Nephron (organoid): ENCODE results near the gene BAIAP2.

ENCODE experiments used
- H3K27ac Mint-ChIP-seq, 3 experiments: 2 replicates each; pipeline ENCODE4 v1.8.0; 2020; ENCODE audit warnings: mixed read lengths in 3 of 3, mild to moderate bottlenecking in 2 of 3, moderate library complexity in 1 of 3
- H3K27me3 Mint-ChIP-seq: 2 replicates; pipeline ENCODE4 v1.8.0; 2021; ENCODE audit warnings: low read depth, mild to moderate bottlenecking, moderate library complexity, mixed read lengths
- H3K36me3 Mint-ChIP-seq: 2 replicates; pipeline ENCODE4 v1.8.0; 2020; ENCODE audit warnings: low read depth, mixed read lengths
- H3K4me1 Mint-ChIP-seq: 2 replicates; pipeline ENCODE4 v1.8.0; 2020; ENCODE audit warnings: mixed read lengths
- H3K4me3 Mint-ChIP-seq, 3 experiments: 2 replicates each; pipeline ENCODE4 v1.8.0; 2020; ENCODE audit warnings: mild to moderate bottlenecking in 3 of 3, mixed read lengths in 3 of 3, moderate library complexity in 2 of 3
- H3K9me3 Mint-ChIP-seq: 2 replicates; pipeline ENCODE4 v1.8.0; 2020; ENCODE audit warnings: mixed read lengths
- TF ChIP-seq, protein P1 (sequence below), 3 experiments: fragments of 200-600 bp; sonication (generic); IDR thresholded peaks; one replicate each; pipeline ENCODE4 v1.5.0; 2021; ENCODE audit warnings: antibody characterized with exemption in 3 of 3; ENCODE audit not compliant: unreplicated experiment in 3 of 3

BAIAP2 gene

DNA sequence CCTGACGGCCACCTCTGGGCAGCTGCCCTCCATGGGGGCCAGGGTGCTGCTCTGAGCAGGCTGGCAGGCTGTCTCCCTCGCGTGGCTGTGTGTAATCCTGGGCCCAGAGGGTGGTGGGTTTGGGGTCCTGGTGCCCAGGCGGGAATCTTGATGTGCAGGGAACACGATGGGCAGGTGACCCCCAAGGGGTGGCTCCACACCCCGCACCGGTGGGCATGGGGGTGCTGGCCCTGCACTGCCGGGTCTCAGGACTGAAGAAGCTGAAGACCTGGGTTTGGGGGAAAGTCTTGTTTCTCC, 34.7 kb upstream of the BAIAP2 start:
- TF ChIP-seq, protein P1, sequence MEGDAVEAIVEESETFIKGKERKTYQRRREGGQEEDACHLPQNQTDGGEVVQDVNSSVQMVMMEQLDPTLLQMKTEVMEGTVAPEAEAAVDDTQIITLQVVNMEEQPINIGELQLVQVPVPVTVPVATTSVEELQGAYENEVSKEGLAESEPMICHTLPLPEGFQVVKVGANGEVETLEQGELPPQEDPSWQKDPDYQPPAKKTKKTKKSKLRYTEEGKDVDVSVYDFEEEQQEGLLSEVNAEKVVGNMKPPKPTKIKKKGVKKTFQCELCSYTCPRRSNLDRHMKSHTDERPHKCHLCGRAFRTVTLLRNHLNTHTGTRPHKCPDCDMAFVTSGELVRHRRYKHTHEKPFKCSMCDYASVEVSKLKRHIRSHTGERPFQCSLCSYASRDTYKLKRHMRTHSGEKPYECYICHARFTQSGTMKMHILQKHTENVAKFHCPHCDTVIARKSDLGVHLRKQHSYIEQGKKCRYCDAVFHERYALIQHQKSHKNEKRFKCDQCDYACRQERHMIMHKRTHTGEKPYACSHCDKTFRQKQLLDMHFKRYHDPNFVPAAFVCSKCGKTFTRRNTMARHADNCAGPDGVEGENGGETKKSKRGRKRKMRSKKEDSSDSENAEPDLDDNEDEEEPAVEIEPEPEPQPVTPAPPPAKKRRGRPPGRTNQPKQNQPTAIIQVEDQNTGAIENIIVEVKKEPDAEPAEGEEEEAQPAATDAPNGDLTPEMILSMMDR (IDR thresholded peaks at IDR 0.05; ENCODE audit: unreplicated experiment in 3 of 3): no peak
- Mint-ChIP-seq H3K4me3 (no peak overlapping the region), H3K27me3 (peaks cover 37% of the 10 kb centered on the region), H3K9me3 (peaks cover 5% of the 10 kb centered on the region), H3K4me1 (peaks cover 17% of the 10 kb centered on the region), H3K36me3 (peaks cover 11% of the 10 kb centered on the region), H3K27ac (no peak overlapping the region)

DNA sequence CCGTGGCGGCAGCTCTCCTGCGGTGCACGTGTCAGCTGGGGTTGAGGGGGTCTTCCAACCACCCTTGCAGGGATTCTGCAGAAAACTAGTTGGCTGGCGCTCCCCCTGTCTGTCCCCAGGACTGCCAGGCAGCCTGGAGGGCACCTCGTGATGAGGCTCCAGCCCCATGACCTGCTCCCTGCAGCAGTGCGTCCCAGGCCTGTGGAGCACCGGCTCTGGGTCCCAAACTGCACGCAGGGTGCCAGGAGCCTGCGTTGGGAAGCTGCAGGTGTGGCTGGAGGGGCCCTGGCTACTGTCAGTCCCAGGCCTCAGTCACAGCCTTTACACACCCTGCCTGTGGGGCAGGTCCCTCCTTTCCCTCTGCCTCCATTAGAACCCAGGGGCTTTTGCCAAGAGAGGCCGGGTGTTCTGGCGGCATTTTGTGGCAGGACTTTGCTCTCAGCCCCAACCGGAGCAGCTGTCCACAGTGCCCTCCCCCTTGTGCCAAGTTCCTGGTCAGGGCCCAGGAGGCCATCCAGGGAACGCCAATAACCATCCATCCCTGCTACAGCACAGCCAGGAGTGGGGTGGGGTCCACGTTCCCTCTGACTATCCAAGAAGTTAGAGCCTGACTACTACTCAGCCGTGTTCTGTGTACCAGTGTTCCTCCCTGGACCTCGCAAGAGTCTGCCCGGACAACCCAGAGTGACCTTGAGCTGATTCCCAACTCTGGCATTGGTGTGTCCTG, 34.2 kb upstream of the BAIAP2 start:
- TF ChIP-seq, protein P1 (IDR thresholded peaks at IDR 0.05; ENCODE audit: unreplicated experiment in 3 of 3): no peak
- H3K36me3 Mint-ChIP-seq: peaks cover 11% of the 10 kb centered on the region
- H3K4me3 Mint-ChIP-seq: no peak overlapping the region
- peaks cover 17% of the 10 kb centered on the region for H3K4me1 Mint-ChIP-seq
- peaks cover 5% of the 10 kb centered on the region for H3K9me3 Mint-ChIP-seq
- peaks cover 42% of the 10 kb centered on the region for H3K27me3 Mint-ChIP-seq
- H3K27ac Mint-ChIP-seq: no peak overlapping the region

DNA sequence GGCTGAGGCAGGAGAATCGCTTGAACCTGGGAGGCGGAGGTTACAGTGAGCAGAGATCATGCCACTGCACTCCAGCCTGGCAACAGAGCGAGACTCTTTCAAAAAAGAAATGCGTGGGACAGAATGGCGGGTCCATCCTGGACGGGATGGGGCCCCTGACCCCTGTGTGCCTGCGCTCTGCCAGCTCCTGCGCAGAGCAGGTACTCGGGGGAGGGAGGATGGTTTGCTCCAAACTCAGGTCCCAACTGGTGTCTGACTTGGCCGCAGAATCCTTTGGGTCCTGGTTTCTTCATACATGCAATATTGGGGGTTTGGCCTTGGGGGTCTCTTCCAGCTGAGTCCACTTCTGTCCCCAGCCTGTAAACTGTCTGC, 33.0 kb upstream of the BAIAP2 start:
- Mint-ChIP-seq H3K27ac (peak overlapping the region in 1 of 3 experiments; percentile 61), H3K4me3 (peak overlapping the region in 1 of 3 experiments; percentile 38), H3K9me3 (peaks cover 5% of the 10 kb centered on the region), H3K27me3 (peaks cover 54% of the 10 kb centered on the region), H3K36me3 (peaks cover 6% of the 10 kb centered on the region), H3K4me1 (peaks cover 21% of the 10 kb centered on the region)
- TF ChIP-seq, protein P1 (IDR thresholded peaks at IDR 0.05; ENCODE audit: unreplicated experiment in 3 of 3): no peak

DNA sequence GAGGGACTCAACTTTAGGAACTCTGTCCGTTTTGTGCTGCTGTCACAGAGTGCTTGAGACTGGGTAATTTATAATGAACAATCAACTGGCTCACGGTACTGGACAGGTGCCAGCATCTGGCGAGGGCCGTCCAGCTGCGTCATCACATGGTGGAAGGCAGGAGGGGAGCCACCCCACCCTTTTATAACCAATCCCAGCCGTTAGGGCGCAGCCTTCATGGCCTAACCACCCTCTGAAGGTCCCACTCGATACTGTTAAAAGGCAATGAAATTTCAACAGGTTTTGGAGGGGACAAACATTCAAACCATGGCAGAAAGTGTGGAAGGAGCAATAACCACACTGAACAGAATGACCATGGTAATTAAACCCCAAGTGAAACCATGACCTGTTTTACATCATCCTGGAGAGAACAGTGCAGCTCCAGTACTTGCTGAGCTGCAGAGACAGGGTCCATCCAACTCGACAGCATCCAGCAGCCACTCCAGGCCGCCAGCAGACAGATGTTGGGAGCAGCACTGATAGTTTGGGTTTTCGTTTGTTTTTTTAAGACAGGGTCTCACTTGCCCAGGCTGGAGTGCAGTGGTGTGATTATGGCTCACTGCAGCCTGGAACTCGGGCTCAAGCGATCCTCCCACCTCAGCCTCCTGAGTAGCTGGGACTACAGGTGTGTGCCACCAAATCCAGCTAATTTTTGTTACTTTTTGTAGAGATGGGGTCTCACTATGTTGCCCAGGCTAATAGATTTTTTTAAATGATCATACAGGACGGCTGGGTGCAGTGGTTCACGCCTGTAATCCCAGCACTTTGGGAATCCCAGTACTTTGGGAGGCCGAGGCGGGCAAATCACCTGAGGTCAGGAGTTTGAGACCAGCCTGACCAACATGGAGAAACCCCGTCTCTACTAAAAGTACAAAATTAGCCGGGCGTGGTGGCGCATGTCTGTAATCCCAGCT, 32.3 kb upstream of the BAIAP2 start:
- TF ChIP-seq, protein P1 (IDR thresholded peaks at IDR 0.05; ENCODE audit: unreplicated experiment in 3 of 3): no peak
- H3K4me1 Mint-ChIP-seq: peaks cover 21% of the 10 kb centered on the region
- H3K4me3 Mint-ChIP-seq: peak overlapping the region; percentile 34 to 50 (median 43)
- peak overlapping the region in 1 of 3 experiments; percentile 61 for H3K27ac Mint-ChIP-seq
- H3K36me3 Mint-ChIP-seq: peaks cover 6% of the 10 kb centered on the region
- peaks cover 61% of the 10 kb centered on the region for H3K27me3 Mint-ChIP-seq
- peaks cover 5% of the 10 kb centered on the region for H3K9me3 Mint-ChIP-seq

DNA sequence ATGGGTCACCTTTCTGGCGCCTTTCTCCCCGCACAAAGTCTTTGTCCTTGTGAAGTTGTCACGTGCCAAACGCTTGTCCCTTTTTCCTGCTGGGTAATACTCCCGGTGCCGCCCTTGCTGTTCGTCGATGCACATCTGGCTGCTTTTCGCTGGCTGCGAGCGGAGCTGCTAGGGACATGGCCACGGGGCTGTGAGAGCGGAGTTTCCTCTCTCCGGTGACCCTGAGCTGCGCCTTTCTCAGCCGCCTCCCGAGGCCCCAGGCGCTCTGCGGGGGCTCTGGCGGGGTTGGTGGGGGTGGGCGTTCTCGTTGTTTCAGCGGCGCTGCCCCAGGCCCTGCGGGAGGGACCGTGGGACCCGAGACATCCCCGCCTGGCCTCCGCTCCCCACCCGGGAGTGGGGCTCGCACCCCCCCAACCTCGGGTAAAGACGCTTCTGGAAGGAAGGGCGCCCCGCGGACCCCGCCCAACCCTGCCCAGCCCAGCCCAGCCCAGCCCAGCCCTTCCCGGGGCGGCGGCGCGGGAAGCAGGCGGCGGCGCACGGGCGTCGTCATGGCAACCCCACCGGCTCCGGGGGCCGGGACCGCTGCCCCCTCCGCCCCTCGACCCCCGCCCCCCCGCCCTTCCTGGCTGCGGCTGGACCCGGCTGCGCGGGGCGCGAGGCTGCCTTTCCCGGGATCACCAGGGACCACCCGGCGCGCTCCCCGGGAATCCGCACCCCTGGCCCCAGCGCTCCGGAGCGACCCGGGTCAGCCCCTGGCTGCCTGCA, 31.1 kb upstream of the BAIAP2 start:
- TF ChIP-seq, protein P1 (IDR thresholded peaks at IDR 0.05; ENCODE audit: unreplicated experiment in 3 of 3): no peak

More for the DNA sequence above, 31.1 kb upstream of the BAIAP2 start:
- peaks cover 21% of the 10 kb centered on the region for H3K4me1 Mint-ChIP-seq
- no peak overlapping the region for H3K27ac Mint-ChIP-seq
- no peak overlapping the region for H3K4me3 Mint-ChIP-seq
- peaks cover 4% of the 10 kb centered on the region for H3K36me3 Mint-ChIP-seq
- peaks cover 5% of the 10 kb centered on the region for H3K9me3 Mint-ChIP-seq
- H3K27me3 Mint-ChIP-seq: peaks cover 68% of the 10 kb centered on the region
